ENCODE measurements around the gene TAGLN2.
A peak's percentile ranks its signal among the peaks of the same experiment; 100 is the strongest.

Gene TAGLN2

DNA sequence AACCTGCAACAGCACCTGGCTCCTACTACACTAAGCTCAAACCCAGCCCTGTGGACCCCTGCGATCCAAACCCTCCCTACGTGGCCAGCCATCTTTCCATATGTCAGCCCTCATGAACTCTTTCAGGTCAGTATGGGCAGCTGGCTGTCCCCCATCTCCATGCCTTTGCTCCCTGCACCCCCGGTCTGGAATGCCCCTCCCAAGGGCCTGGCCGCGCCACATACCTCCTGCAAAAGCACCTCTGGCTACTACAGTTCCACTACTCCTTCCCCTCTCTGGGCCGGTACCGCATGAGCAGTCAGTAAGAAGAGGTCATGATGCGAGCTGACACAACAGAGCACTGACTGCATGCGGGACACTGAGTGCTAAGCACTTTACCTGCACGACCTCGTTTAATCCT, 10.0 kb upstream of the TAGLN2 start:
- DNase-seq: no peak

DNA sequence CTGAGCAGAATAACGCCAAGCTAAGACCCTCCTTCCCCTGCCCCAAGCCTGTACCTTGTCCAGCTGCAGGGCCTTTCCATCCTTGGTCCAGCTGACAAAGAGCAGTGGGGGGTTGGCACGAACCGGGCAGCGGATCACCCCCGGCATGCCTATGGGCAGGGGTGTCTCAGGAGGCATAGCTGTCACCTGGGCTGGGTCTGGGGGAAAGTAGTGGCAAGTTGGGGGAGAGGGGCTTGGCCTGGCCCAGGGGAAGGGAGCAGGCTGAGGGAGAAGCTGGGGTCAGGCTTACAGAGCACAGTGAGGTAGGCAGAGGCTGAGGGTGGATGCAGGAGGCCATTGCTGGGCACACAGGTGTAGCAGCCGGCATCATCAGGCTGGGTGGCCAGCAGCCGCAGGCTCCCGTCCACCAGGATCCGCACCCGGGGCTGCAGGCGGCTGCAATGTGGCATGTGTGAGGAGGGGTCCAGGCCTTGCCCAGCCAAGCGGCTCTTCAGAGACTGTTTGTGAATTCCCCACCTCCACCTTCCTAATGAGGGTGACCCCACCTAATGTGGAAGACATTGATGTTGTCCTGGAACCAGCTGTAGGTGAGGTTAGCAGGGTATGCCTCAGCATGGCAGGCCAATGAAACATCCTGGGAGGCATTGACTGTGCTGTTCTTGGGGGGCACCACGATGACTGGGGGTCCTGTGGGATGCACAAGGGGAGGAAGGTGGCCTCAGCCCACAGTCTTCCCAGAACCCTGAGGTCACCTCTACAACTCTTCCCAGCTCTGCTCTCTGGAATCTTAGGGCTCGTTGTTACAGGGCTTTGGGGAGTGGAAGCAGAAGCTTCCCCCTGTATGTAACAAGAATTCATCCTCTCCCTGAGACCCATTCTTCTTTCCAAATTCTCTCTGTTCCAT, 9.1 kb upstream of the TAGLN2 start:
- no peak for DNase-seq

DNA sequence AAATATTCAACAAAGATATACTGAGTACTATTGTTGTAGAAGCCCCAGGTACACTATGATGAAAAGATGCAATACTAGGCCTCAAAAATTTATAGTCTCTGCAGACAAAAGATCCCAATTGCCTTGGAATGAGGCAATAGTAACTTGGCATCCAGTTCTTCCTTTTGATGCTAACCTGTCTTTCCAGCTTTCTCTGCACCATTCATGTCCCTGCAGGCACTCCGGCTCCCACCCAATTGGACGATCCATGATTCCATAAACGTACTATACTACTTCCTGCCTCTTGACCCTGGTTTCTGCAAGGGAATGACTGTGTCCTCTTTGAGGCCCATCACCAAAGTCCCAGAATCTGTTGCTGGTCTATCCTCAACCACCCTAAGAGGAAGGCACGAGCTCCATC, 8.0 kb upstream of the TAGLN2 start:
- DNase-seq: no peak

DNA sequence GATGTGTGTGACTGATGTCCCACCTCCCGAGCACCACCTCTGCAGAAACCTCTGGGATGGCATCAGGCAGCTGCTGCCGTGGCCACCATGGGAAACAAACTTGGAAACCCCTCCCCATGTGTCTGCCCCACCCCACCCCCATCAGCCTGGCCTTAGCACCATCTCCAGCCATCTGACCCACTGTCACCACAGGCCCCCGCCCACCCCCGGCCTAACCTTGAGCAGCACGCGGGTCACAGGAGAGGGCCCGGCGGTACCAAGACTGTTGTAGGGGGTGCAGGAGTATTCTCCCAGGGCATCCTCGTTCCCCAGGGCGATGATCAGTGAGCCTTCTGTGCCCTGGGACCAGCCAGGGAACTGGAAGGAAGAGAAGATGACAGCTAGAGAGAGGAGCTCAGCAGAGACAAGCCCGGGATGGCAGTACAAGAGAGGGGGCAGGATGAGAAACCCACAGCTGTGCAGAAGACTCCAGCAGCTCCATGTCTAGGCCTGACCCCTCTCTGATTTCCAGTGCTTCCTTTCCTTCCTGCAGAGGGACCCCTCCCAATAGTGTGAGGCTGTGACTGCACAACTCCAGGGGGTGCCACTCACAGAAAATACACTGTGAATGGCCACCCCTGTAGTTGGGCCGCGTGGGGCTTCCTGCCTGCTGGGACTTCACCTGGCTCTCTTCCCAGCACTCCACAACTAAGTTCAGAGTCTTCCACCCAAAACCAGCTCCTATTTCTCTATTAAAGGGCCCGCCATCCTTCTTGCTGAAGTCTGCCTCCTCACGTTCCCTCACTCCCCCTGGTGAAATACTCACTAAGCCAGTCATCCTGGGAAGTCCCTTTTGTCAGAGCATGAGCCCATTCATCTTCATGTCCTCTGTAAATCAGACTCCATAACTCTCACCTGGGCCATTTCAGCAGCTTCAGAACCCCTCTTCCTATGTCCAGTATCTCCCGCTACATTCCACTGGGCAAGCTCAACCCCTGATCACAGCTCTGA, 7.3 kb upstream of the TAGLN2 start:
- no peak for DNase-seq

DNA sequence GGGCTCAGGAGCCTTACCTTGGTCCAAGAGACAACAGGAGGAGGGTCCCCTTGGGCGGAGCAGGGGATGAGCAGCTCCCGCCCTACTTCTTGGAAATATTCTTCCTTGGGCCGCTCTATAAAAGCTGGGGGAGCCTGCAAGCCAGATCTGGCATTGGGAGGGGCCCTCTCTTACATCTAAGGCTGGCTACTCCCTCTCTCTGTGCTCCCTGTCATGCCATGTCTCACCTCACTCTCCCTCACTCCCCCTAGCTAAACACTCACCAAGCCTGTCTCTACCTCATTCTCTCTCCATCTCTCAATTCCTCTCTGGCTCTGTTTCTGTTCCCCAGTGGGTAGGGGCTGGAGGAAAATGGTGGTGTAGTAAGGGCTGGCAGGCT, 6.5 kb upstream of the TAGLN2 start:
- DNase-seq: no peak

DNA sequence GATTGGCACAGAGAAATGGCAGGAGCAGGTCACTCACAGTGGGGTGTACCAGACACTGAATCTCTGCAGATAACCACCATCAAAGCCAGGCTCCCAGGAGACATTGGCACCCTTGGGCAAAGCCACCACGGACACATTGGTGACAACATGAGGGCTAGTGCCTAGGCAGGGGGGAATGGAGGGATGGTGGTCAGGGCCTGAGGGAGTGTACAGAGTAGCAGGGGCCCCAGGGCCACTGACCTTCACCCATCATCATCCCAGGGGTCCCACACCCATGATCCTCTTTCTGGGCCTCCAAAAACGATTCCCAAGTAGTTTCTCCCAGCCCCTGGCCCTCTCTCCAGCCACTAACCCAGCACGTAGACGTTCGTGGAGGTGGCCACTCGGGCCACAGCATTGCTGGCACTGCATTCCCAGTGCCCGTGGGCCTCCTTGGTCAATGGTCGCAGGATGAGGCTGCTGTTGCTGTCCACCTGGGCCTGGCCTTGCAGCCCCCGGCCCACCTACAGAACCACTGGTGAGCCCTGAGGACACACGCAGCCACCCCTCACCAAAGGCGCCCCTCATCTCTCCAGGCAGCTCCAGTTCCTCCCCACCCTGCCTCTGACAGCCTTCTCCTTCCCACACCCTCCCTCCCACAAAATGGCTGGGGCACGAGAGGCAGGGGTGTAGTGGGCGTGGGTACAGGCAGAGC, 5.9 kb upstream of the TAGLN2 start:
- no peak for DNase-seq

DNA sequence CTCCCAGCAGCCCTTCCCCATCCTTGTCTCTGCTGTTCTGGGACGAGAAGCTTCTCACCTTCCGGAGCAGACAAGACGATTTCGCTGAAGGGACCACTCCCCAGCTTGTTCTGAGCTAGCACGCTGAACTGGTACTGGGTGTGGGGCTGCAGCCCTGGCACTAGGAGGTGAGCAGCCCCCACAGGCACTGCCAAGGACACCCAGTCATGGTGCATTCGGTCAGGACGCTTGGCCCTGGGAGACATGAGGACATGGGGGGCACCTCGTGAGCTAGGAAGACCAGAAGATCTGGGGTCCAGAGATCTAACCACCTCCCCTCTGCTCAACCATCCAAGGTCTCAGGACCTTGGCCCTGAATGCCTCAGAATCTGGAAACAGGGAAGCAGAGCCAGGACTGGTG, 5.3 kb upstream of the TAGLN2 start:
- no peak for DNase-seq

DNA sequence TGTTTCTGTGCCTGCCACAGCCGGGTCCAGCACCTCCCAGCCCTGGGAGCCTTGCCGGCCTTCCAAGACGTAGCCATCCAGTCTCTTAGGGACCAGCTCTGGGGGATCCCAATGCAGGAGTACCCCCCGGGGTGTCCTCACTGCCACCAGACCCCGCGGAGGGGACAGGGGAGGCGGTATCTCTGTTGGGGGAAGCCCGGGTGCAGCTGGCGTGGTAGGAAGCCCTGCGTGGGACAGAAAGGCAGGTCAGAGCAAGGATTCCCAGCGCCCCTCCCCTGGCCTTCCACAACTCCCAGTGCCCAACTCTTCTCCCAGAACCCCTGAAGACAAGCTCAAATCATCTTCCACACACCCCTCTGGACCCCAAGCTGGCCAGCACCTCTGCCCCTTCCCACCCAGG, 4.9 kb upstream of the TAGLN2 start:
- no peak for DNase-seq

DNA sequence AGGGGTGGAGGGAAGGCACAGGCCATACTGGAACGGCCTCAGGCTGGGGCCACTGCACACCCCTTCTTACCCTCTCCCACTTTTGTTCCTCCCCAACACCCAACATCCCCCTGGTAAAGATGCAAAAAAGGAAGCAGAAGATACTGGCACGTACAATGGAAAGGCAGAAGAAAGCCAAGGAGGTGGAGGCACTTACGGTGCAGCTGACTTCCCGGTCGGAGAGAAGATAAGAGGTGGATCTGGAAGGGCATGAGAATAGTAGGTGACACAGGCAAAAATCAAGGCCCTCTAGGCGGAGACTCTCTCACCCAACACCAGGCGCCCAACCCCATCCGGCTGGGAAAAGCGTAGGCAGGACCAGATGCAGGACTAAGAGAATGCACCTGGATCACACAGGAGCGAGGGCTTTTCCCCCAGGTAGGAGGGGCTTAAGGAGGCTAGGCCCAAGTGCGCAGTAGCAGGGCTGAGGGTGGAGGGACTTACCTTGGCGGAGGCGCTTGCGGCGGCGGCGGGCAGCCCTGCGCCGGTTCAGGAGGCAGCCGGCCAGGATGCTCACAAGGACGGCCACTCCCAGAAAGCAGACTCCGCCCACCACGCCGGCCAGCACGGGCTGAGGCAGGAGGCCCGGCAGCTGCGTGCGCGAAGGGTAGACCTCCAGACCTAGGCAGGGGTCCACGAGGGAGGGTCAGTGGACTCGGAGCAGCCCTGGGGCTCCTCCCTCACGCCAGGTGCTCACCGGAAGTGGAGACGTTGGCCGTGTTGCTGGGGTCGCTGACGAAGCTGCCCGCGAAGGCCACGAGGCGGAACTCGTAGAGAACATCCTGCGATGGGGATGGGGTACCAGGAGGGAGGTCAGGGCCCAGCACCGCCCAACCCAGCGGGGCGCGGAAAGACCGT, 4.1 kb upstream of the TAGLN2 start:
- no peak for DNase-seq

DNA sequence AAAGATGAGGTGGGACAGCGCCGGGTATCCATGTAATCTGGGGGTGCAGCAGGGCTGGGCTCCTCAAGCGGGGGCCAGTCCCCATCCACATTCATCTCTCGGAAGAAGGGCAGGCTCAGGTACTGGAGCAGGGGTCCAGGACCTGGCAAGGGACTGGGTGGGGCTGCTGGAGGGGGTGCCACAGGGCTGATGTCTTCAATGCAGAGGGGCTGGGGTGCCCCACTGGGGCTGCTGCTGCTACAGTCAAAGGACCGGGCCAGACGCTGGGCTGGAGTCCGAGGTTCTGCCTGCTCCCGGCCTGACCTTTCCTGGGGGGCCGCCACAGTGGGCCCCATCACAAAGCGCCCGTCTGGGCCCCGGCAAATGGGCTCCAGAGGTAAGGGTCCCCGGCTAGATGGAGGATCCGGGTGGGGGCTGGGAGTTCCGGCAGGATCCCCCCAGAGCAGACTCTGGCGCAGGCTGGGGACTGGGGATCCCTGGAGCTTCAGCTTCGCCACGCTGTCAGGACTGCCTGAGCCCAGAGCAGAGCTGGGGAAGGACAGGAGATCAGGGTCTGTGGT, 3.3 kb upstream of the TAGLN2 start:
- no peak for DNase-seq

DNA sequence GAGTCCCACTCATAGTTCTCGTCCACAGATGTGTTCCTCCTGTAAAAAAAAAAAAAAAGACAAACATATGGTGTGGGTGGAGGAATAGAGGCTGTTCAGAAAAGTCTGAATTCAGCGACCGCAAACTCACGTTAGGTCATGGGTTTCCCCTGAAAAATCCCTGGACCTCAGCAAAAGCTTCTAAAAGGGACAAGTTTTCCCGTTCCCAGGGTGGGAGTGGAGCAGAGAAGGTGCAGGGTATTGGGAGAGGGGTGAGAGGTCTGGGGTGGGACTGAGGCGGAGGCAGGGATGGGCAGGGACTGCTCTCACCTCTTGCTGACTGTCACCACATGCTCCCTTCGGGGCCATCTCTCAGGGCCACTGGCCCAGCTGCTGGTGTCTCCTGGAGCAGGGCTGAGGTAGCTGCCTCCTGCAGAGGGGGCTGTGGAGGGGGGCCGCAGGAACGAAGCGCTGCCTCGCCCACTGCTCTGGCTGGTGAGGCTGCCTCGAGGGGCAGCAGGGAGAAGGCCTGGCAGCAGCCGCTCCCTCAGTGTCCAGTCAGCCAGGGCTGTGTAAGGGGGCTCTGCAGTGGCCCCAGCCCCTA, 2.6 kb upstream of the TAGLN2 start:
- DNase-seq: no peak

DNA sequence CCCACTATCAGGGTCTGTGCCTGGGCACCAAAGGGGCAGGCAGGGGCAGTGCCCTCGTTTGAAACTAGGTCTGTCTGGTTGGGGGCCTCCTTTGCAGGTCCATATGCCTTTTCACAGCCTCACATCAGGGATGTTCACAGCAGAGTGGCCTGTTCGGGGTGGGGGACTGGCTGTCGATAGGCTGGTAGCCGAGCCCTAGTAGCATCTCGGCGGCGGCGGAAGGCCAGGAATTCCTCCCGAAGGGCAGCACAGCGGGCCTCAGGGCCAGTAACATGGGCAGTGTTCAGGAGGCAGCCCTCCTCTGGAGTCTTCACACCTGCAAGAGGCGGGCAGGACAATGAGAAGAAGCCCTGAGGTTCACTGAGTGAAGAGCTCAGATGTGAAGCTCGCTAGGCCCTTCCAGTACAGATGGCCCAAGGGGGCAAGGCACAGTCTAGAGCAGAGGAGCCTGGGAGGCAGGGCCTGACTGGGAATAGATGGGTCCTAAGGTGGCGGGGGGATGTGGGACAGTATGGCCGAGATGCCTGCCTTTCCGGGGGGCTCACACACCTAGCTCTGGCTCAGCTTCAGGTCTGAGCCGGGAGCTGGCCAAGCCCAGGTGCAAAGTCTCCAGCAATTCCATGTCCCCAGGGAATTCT, 2.0 kb upstream of the TAGLN2 start:
- DNase-seq: no peak

DNA sequence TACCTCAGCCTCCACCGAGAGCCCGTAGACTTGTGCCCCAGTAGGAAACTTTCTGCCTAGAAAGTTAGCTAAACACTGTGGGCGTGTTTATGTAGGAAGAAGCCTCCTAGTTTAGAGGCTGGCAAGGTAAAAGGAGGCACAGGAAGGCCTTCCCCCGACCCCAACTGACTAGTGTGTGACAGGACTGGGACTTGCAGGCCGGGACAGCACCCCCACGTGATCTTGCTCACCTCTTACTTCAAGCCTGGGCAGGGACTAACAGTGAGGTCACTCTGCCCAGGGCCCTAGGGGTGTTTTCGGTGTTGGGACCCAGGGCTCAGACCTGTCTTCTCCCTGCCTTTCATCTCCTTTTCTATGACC, 392 bp upstream of the TAGLN2 start:
- no peak for DNase-seq

DNA sequence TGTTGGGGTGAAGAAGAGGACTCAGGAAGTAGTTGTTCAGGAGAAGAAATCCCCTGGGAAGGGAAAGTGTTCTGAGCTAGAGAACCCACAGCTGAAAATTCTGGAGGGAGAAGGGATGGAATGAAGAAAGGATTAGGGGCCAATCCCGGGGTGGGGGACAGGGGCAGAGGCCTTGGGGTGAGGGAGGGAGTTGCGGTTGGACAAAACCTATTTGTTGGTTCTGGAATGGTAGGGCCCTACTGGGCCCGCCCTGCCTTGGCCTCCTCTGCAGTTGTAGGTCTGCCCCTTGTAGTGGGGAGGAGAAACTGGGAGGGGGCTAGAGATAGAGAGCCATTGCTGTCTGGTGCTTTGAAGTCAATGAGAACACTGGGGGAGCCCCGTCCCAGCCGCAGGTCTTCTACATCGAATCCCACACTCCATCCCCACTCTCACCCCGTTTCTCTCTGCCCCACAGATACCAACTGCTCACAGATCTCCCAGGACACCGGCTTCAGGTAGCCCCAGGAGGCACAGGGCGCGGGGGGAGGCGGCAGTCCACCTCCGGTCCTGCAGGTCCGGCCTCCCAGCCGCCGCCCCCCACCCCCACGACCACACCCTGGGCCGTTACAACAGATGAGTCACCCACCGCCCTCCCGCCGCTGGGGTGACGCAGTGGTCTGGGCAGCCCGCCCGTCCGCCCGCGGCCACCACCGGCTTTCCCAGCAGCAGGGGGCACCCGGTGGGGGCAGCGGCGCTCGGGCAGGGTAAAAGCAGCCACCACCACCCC, 1.1 kb downstream of the TAGLN2 start:
- DNase-seq: peak in 1 of 2 donors; percentile 13

DNA sequence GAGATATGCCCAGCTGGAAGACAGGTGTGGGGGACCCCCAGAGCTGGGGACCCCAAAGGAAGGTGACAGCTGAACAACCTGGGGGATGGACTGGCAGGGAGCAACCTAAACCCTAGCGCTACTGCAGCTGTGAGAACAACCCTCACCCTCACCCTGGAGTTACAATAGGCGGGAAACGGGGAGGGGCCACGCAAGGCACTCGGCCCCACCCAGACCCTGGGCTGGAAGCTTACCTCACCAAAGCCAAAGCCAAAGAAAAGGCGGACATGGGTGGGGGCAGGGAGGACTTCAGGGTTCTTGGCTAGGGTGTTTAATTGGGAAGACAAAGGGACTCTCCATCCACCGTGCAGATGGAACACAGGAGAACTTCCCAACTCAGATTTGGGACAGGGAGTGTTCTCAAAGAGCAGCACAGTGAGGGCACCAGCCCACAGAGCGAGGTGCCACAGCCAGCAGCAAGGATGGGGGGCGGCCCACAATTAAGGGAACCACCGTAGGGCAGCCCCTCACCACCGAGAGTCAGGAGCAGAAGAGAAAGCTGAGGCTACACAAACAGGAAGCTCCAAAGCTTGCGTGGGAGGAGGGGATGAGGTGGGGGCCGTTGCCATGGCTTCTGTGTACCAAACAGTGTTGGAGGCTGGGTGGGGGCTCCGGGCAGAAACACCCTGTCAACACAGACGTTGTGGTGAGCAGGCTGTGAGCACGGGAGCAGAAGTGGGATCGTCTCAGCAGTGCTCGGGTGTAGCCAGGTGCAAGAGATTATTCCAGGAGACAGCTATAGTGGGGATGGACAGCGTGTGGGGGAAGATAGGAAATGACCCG, 1.9 kb downstream of the TAGLN2 start:
- no peak for DNase-seq

DNA sequence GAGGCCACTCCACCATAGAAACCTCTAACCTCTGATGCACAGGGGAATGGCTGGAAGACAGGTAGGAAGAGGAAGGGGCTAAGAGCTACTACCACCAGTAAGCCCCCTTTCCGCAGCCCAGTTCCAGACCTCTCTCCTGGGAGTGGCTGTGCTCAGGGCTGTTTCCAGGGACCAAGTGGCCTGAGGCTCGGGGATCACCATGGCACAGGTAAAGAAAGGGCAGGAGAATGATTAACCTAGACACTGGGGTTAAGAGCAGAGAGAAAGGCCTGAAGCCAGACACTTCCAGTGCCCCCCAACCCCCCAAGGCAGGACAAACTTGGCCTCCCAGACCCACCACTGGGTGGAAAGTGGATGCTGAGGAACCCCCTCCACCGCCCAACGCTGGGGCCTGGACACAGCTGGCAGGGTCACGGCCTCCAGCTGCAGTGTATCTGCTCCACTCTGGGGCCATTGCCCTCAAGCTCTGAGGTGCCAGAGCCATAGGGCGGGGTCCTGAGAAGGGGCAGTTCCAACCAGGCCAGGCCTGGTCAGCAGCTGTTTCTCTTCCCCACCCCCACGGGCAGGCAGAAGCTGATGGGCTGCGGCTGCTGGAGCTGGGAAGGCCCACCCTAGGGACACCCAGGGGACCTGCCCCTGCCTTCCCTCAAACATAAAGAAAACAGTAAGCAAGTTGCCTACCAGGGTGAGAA, 2.6 kb downstream of the TAGLN2 start:
- no peak for DNase-seq

DNA sequence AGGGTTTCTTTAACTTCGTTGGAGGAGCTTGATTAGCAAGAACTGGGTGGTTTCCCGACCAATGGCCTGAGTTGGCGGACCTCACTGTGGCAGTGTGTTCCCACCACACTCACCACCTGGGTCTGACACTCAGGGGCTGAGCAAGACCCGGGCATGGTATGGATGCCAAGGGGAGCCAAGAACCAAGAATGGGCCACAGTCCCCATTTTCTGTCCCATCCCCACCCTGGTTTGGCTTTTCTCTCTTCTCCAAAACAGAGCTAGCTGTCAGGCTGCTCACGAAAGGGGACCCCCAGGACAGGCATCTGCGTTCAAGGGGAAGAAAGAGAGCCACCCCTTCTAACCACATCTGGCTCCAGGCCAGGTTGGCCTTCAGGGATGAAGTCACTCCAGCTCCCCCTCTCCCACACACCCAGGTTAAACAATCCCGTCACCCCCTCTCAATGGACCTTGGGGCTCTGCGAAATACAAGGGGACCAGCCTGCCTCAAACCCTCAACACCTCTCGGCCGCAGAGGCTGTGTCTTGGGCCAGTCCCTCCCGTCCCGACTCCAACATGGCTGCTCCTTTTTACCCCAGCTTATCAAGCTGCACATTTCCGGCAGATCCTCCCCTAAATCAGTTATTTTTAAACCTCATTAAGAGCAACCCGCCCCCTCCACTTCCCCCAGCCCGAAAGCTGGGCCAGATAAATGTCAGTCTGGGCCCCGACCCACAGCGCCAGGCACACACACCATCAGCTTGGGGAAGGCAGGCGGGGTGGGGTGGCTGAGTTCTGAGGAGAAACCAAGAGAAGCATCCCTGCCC, 3.4 kb downstream of the TAGLN2 start:
- DNase-seq: no peak

DNA sequence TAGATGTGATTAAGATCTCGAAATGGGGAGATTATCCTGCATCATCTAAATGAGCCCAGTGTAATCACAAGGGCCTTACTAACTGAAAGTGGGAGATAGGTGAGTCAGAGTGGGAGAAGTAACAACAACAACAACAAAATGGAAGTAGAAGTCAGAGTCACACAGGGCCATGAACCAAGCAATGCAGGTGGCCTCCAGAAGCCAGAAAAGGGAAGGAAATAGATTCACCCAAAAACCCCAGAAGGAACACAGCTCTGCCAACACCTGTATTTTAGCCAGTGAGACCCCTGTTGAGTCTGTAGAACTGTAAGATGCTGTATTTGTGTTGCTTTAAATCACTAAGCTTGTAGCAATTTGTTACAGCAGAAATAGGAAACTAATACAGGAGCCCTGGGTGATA, 4.1 kb downstream of the TAGLN2 start:
- no peak for DNase-seq

Data from hippocampal formation (tissue), 2 donors.